Neural progenitor cell (in vitro differentiated cells): ENCODE data around the gene MACO1. TPM values are rescaled to one million over a fixed set of nuclear protein-coding genes. Genes with fewer than 3 reads are reported as not detected.

Experiments used
- DNase-seq: peaks from one replicate; pipeline ENCODE4 v3.0.0-alpha.2; 2016; ENCODE audit warnings: low spot score
- H2AFZ ChIP-seq: fragments of 200-600 bp; sonication (generic); replicated peaks from 2 replicates; pipeline ENCODE4 v1.6.1; 2016; ENCODE audit warnings: antibody characterized with exemption
- H3F3A ChIP-seq: fragments of 200-600 bp; sonication (generic); 2 replicates; pipeline ENCODE4 v1.6.1; 2016; ENCODE audit warnings: antibody characterized with exemption, low read depth
- H3K27ac ChIP-seq: fragments of 200-600 bp; sonication (generic); 2 replicates; pipeline ENCODE4 v1.5.1; 2016; ENCODE audit warnings: mild to moderate bottlenecking
- H3K27me3 ChIP-seq: fragments of 200-600 bp; sonication (generic); 2 replicates; pipeline ENCODE4 v1.6.1; 2016; ENCODE audit warnings: mild to moderate bottlenecking, moderate library complexity
- H3K36me3 ChIP-seq: fragments of 200-600 bp; sonication (generic); 2 replicates; pipeline ENCODE4 v1.5.1; 2016
- H3K4me1 ChIP-seq: fragments of 200-600 bp; sonication (generic); 2 replicates; pipeline ENCODE4 v1.6.1; 2016; ENCODE audit warnings: mixed run types
- H3K4me2 ChIP-seq: fragments of 200-600 bp; sonication (generic); 2 replicates; pipeline ENCODE4 v1.6.1; 2016
- H3K4me3 ChIP-seq: fragments of 200-600 bp; sonication (generic); 2 replicates; pipeline ENCODE4 v1.5.1; 2016
- H3K79me2 ChIP-seq: fragments of 200-600 bp; sonication (generic); 2 replicates; pipeline ENCODE4 v1.6.1; 2016; ENCODE audit warnings: low read depth
- H3K9ac ChIP-seq: fragments of 200-600 bp; sonication (generic); 2 replicates; pipeline ENCODE4 v1.6.1; 2016
- H3K9me3 ChIP-seq: fragments of 200-600 bp; sonication (generic); 2 replicates; pipeline ENCODE4 v1.5.1; 2016; ENCODE audit warnings: low read depth
- H4K20me1 ChIP-seq: fragments of 200-600 bp; sonication (generic); 2 replicates; pipeline ENCODE4 v1.6.1; 2016; ENCODE audit warnings: low read depth
- H3K27ac Mint-ChIP-seq: 3 replicates; pipeline ENCODE4 v1.8.0; 2021; ENCODE audit warnings: mixed read lengths
- H3K27me3 Mint-ChIP-seq: 2 replicates; pipeline ENCODE4 v1.8.0; 2022; ENCODE audit warnings: low read depth, mild to moderate bottlenecking, inconsistent platforms, moderate library complexity, mixed read lengths; ENCODE audit not compliant: insufficient read depth
- H3K36me3 Mint-ChIP-seq: 3 replicates; pipeline ENCODE4 v1.8.0; 2021; ENCODE audit warnings: mixed read lengths
- H3K4me1 Mint-ChIP-seq: 3 replicates; pipeline ENCODE4 v1.8.0; 2021; ENCODE audit warnings: mixed read lengths
- H3K4me3 Mint-ChIP-seq: 3 replicates; pipeline ENCODE4 v1.8.0; 2021; ENCODE audit warnings: mild to moderate bottlenecking, moderate library complexity, mixed read lengths
- H3K9me3 Mint-ChIP-seq: 3 replicates; pipeline ENCODE4 v1.8.0; 2020; ENCODE audit warnings: mixed read lengths
- EZH2 ChIP-seq: fragments of 200-600 bp; sonication (generic); IDR thresholded peaks from 2 replicates; pipeline ENCODE4 v1.6.1; 2017; ENCODE audit warnings: antibody characterized with exemption, mild to moderate bottlenecking, moderate library complexity
- EZH2phosphoT487 ChIP-seq: fragments of 200-600 bp; sonication (generic); IDR thresholded peaks from 2 replicates; pipeline ENCODE4 v1.6.1; 2017; ENCODE audit warnings: antibody characterized with exemption
- total RNA-seq: library from RNA; depleted of rRNA; stranded (reverse); fragments of >200 nt; gene quantifications from 2 replicates; pipeline ENCODE4 v1.2.3, GENCODE V29; 2015; ENCODE audit warnings: low replicate concordance
- TF ChIP-seq, protein P1 (sequence below): fragments of 200-600 bp; sonication (generic); IDR thresholded peaks from 2 replicates; pipeline ENCODE4 v1.5.1; 2017; ENCODE audit warnings: antibody characterized with exemption, mild to moderate bottlenecking

MACO1 gene
- total RNA-seq, 1 donor from 2014 or later: 17.7 TPM

DNA sequence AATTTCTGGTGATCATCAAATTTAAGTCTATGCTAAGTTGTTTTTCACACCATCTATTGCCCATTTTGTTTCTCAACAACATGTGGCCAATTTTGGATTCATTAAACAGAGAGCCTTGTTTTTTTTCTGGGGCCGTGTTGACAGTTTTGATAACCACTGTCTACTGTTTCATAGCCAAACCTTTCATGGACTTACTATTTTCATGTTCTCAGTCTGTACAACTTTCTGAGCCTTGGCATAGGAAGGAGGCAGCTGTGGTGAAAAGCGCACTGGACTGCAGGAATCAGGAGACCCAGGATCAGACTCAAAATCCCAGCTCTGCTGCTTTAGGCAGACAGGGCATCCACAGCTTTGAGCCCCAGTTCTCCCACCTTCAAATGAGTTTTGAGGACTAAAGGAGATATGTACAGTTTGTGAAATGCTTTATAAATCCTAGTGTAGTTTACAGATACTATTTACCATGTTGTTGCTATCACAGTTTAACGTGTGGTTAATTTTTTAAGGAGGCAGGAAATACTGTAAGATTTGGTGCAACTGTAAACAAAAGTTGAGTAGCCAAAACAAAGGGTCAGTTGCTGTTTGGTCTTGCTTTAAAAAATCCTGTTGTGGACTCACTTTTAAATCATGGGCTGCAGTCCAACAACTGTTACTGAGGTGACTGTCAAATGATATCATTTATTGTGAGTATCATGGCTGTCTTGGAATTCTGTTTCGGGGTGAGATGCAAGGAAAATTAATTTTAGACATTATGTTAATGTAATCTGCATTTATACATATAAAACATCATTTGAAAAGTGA is 2.9 kb downstream of the MACO1 start:
- peaks cover 41% of the 10 kb centered on the region for H4K20me1 ChIP-seq
- H3K4me3 ChIP-seq: no peak overlapping the region
- H3K4me3 Mint-ChIP-seq: no peak overlapping the region

DNA sequence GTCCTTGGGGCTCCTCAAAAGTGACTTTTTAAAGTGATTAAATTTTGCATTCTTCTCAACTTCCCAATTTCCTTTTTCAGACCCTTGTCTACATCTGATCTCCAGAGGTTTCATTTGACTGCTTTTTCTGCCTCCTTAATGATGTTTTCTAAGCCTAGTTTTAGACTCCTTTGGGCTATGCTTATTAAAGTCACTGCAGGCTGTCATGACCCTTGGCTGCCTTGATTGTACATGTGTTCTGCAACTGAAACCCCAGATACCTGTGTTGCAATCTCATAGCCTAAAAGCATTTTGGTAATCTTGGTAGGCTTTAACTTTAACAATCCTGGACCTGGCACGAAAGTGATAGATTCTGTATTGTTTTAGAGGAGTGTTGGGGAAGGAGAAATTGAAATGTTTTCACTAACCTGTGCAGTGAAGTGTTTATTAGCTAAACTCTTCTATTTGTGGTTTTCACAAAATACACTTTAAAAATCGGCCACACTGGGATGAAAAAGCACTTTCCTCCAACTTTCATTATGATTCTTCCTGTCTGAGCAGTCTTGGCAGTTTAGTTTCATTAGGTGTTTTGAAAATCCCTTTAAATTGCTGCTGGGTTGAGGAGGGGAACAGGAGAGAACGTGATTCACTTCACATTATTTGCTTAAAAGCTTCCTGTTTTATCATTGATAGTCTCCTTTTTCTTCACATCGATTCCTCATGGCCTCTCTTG is 4.9 kb downstream of the MACO1 start:
- Histone ChIP-seq H3K27me3 (no peaks in the 10 kb centered on the region), H3K9me3 (no peaks in the 10 kb centered on the region), H3K79me2 (peaks cover 51% of the 10 kb centered on the region), H3K36me3 (no peaks in the 10 kb centered on the region), H3F3A (no peaks in the 10 kb centered on the region), H3K4me2 (no peak overlapping the region), H3K4me3 (no peak overlapping the region), H3K27ac (no peak overlapping the region), H3K4me1 (peaks cover 9% of the 10 kb centered on the region), H3K9ac (no peak overlapping the region), H4K20me1 (peaks cover 44% of the 10 kb centered on the region), H2AFZ (no peak overlapping the region)
- no peak overlapping the region for H3K27ac Mint-ChIP-seq
- TF ChIP-seq, protein P1, sequence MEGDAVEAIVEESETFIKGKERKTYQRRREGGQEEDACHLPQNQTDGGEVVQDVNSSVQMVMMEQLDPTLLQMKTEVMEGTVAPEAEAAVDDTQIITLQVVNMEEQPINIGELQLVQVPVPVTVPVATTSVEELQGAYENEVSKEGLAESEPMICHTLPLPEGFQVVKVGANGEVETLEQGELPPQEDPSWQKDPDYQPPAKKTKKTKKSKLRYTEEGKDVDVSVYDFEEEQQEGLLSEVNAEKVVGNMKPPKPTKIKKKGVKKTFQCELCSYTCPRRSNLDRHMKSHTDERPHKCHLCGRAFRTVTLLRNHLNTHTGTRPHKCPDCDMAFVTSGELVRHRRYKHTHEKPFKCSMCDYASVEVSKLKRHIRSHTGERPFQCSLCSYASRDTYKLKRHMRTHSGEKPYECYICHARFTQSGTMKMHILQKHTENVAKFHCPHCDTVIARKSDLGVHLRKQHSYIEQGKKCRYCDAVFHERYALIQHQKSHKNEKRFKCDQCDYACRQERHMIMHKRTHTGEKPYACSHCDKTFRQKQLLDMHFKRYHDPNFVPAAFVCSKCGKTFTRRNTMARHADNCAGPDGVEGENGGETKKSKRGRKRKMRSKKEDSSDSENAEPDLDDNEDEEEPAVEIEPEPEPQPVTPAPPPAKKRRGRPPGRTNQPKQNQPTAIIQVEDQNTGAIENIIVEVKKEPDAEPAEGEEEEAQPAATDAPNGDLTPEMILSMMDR: no peak
- TF ChIP-seq EZH2phosphoT487 (no peak), EZH2 (no peak)
- no peaks in the 10 kb centered on the region for H3K9me3 Mint-ChIP-seq
- H3K27me3 Mint-ChIP-seq: no peaks in the 10 kb centered on the region
- DNase-seq: no peak
- H3K4me1 Mint-ChIP-seq: peaks cover 28% of the 10 kb centered on the region
- H3K36me3 Mint-ChIP-seq: no peaks in the 10 kb centered on the region
- H3K4me3 Mint-ChIP-seq: no peak overlapping the region

More for the DNA sequence above, 2.9 kb downstream of the MACO1 start:
- DNase-seq: no peak
- no peak overlapping the region for H3K4me2 ChIP-seq
- Mint-ChIP-seq H3K4me1 (peaks cover 34% of the 10 kb centered on the region), H3K27ac (no peak overlapping the region), H3K36me3 (no peaks in the 10 kb centered on the region), H3K27me3 (peaks cover 7% of the 10 kb centered on the region), H3K9me3 (no peaks in the 10 kb centered on the region)
- peaks cover 44% of the 10 kb centered on the region for H3K79me2 ChIP-seq
- H3F3A ChIP-seq: no peaks in the 10 kb centered on the region
- no peak overlapping the region for H3K27ac ChIP-seq
- H3K9me3 ChIP-seq: no peaks in the 10 kb centered on the region
- H3K4me1 ChIP-seq: peaks cover 9% of the 10 kb centered on the region
- H3K9ac ChIP-seq: no peak overlapping the region
- no peak overlapping the region for H2AFZ ChIP-seq
- H3K36me3 ChIP-seq: no peaks in the 10 kb centered on the region
- peaks cover 12% of the 10 kb centered on the region for H3K27me3 ChIP-seq
- no peak for TF ChIP-seq EZH2
- TF ChIP-seq EZH2phosphoT487: no peak
- TF ChIP-seq, protein P1: no peak

DNA sequence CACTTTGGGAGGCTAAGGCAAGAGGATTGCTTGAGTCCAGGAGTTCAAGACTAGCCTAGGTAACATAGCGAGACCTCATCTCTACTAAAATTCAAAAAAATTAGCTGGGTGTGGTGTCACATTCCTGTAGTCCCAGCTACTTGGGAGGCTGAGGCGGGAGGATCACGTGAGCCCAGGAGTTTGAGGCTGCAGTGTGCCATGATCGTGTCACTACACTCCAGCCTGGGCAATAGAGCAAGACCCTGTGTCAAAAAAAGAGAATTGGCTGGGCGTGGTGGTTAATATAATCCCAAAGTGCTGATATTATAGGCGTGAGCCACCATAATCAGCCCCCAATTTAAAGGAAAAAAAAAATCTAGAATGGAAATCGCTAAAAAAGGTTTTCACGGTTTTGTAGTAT is 7.0 kb downstream of the MACO1 start:
- Histone ChIP-seq H4K20me1 (peaks cover 45% of the 10 kb centered on the region), H3K4me1 (no peaks in the 10 kb centered on the region), H3K4me3 (no peak overlapping the region), H3K36me3 (no peaks in the 10 kb centered on the region), H3K79me2 (peaks cover 37% of the 10 kb centered on the region), H3F3A (no peaks in the 10 kb centered on the region), H3K9ac (no peak overlapping the region), H3K27me3 (no peaks in the 10 kb centered on the region), H3K4me2 (no peak overlapping the region), H3K9me3 (no peaks in the 10 kb centered on the region), H2AFZ (no peak overlapping the region), H3K27ac (no peak overlapping the region)
- H3K4me3 Mint-ChIP-seq: no peak overlapping the region
- DNase-seq: no peak
- TF ChIP-seq EZH2phosphoT487 (no peak), EZH2 (no peak)
- TF ChIP-seq, protein P1: no peak
- no peaks in the 10 kb centered on the region for H3K36me3 Mint-ChIP-seq
- no peaks in the 10 kb centered on the region for H3K9me3 Mint-ChIP-seq
- H3K27me3 Mint-ChIP-seq: no peaks in the 10 kb centered on the region
- no peak overlapping the region for H3K27ac Mint-ChIP-seq
- H3K4me1 Mint-ChIP-seq: peaks cover 17% of the 10 kb centered on the region
